A549 (cell line): ENCODE measurements around the gene PRR32. TPM values are rescaled to one million over a fixed set of nuclear protein-coding genes. Genes with fewer than 3 reads are reported as not detected.
A peak's percentile ranks its signal among the peaks of the same experiment; 100 is the strongest.
"Not testable (repeated sequence)": the region's sequence is repeated elsewhere in the genome, so short reads cannot be mapped to it uniquely, and the experiment has no call there.

Experiments used
- ATAC-seq, 2 experiments: fragments of 200-7000 bp in 1 of 2; fragments of >200 bp in 1 of 2; cut with Nextera tagmentation in 1 of 2; cut with Tn5 transposase in 1 of 2; 3 replicates each; pipeline versions ENCODE4 v1.8.0 to v1.9.1; 2018 to 2020; ENCODE audit warnings: mild to moderate bottlenecking in 1 of 2, moderate library complexity in 1 of 2
- CTCF ChIA-PET: fragments of 300-600 bp; sonication (Branson Sonifier 250); formaldehyde crosslinking; extraction: SDS; loops from one replicate; lab custom pipeline; 2021; ENCODE audit warnings: antibody characterized with exemption, inconsistent platforms; lab: Yijun Ruan, JAX
- POLR2A ChIA-PET: fragments of 350-600 bp; formaldehyde crosslinking; extraction: SDS; loops from one replicate; lab custom pipeline; 2021; ENCODE audit warnings: antibody characterized with exemption, inconsistent platforms; lab: Yijun Ruan, JAX
- DNase-seq, 2 experiments: peaks; one replicate each; pipeline versions ENCODE4 v3.0.0 to v3.0.0-alpha.2; 2011 to 2016; ENCODE audit warnings: low read depth in 1 of 2, low spot score in 1 of 2
- FAIRE-seq: peaks from 2 replicates; lab custom pipeline; 2011; peaks lifted over from hg19 to GRCh38; lab: Jason Lieb, UNC
- H3K27ac ChIP-seq, 2 experiments: fragments of >200 bp; sonication (Bioruptor Twin); formaldehyde crosslinking; 3 replicates each; pipeline ENCODE4 v1.5.1; 2016 to 2017
- H3K4me1 ChIP-seq: fragments of >200 bp; sonication (Bioruptor Twin); formaldehyde crosslinking; 3 replicates; pipeline ENCODE4 v1.6.1; 2016
- H3K4me2 ChIP-seq: fragments of >200 bp; sonication (Bioruptor Twin); formaldehyde crosslinking; 3 replicates; pipeline ENCODE4 v1.6.1; 2016
- H3K4me3 ChIP-seq: fragments of >200 bp; sonication (Bioruptor Twin); formaldehyde crosslinking; 3 replicates; pipeline ENCODE4 v1.5.1; 2016
- H3K9me3 ChIP-seq: fragments of >200 bp; sonication (Bioruptor Twin); formaldehyde crosslinking; 3 replicates; pipeline ENCODE4 v1.6.1; 2016
- CBX2 ChIP-seq: fragments of 200-600 bp; sonication (generic); IDR thresholded peaks from 2 replicates; pipeline ENCODE4 v1.6.1; 2016; ENCODE audit warnings: low read depth, mild to moderate bottlenecking, borderline replicate concordance
- EP300 ChIP-seq, 2 experiments: fragments of >200 bp; sonication (Bioruptor Twin); formaldehyde crosslinking; IDR thresholded peaks; 2 replicates in 1 of 2; 3 replicates in 1 of 2; pipeline ENCODE4 v1.6.1; 2016 to 2017
- FOSL2 ChIP-seq, 2 experiments: fragments of 450-650 bp in 1 of 2; fragments of >200 bp in 1 of 2; sonication (Bioruptor Twin) in 1 of 2; formaldehyde crosslinking; IDR thresholded peaks; 2 replicates each; pipeline versions ENCODE4 v1.5.0 to v1.6.1; 2016 to 2020; ENCODE audit warnings: mild to moderate bottlenecking in 1 of 2, moderate library complexity in 1 of 2
- HEYL ChIP-seq: fragments of 250-450 bp; sonication (Bioruptor Pico); IDR thresholded peaks from 2 replicates; pipeline ENCODE4 v1.8.0; 2021; ENCODE audit warnings: mild to moderate bottlenecking, moderate library complexity
- KDM1A ChIP-seq: fragments of 200-600 bp; sonication (generic); IDR thresholded peaks from 2 replicates; pipeline ENCODE4 v1.6.1; 2016; ENCODE audit warnings: low read depth, mild to moderate bottlenecking
- MAFK ChIP-seq: fragments of 450-650 bp; IDR thresholded peaks from 2 replicates; pipeline ENCODE4 v1.6.1; 2014; ENCODE audit not compliant: partially characterized antibody
- MAZ ChIP-seq: fragments of 150-350 bp; IDR thresholded peaks from 2 replicates; pipeline ENCODE4 v1.6.1; 2014; ENCODE audit warnings: antibody characterized with exemption, low read depth, low read length, borderline replicate concordance
- MYC ChIP-seq: IDR thresholded peaks from 2 replicates; pipeline ENCODE4 v1.6.1; 2012; ENCODE audit warnings: mild to moderate bottlenecking, inconsistent platforms, low read length, improper control_type of control experiment, borderline replicate concordance
- POLR2AphosphoS2 ChIP-seq: conservative IDR thresholded peaks from 2 replicates; pipeline ENCODE4 v1.6.1; 2012; ENCODE audit warnings: low read length, improper control_type of control experiment, inconsistent platforms
- RARB ChIP-seq: fragments of 250-450 bp; sonication (Bioruptor Pico); IDR thresholded peaks from 2 replicates; pipeline ENCODE4 v1.8.0; 2021; ENCODE audit warnings: mild to moderate bottlenecking, moderate library complexity
- RCOR1 ChIP-seq: fragments of 150-350 bp; IDR thresholded peaks from 2 replicates; pipeline ENCODE4 v1.6.1; 2014; ENCODE audit warnings: antibody characterized with exemption, low read length, low read depth
- RNF2 ChIP-seq: fragments of 200-600 bp; sonication (generic); IDR thresholded peaks from 2 replicates; pipeline ENCODE4 v1.6.1; 2016; ENCODE audit warnings: low read depth, mild to moderate bottlenecking, antibody characterized with exemption, moderate library complexity, borderline replicate concordance
- SMC3 ChIP-seq: fragments of >200 bp; sonication (Bioruptor Twin); formaldehyde crosslinking; IDR thresholded peaks from 3 replicates; pipeline ENCODE4 v1.6.1; 2018; ENCODE audit warnings: inconsistent platforms
- ZSCAN20 ChIP-seq: fragments of 250-450 bp; sonication (Bioruptor Pico); IDR thresholded peaks from 2 replicates; pipeline ENCODE4 v1.8.0; 2022; ENCODE audit warnings: mild to moderate bottlenecking, moderate library complexity
- WGBS: methylation state at CpG from one replicate; pipeline ENCODE4 v1.1.6; 2017; ENCODE audit errors: missing lambda C conversion rate; 5-methylcytosine and 5-hydroxymethylcytosine counted together
- polyA plus RNA-seq, 4 experiments: library from polyadenylated mRNA; depleted of rRNA in 3 of 4; stranded (reverse); fragments of >200 nt; fragmentation: RNase III in 1 of 4; extraction: RNeasy Plus Mini Kit Qiagen cat#74134 plus additional on column Dnase treatment in 1 of 4; gene quantifications; 2 replicates in 3 of 4; 3 replicates in 1 of 4; pipeline ENCODE4 v1.2.3, GENCODE V29; 2011 to 2017
- TF ChIP-seq, protein P1 (sequence below): IDR thresholded peaks from 2 replicates; pipeline ENCODE4 v1.6.1; 2012
- TF ChIP-seq, protein P2 (sequence below): fragments of 450-650 bp; IDR thresholded peaks from 2 replicates; pipeline ENCODE4 v1.6.1; 2014; ENCODE audit warnings: antibody characterized with exemption

PRR32 gene
- polyA plus RNA-seq, 2 of the 4 experiments (the other 2 are of a cell fraction) = not detected

DNA sequence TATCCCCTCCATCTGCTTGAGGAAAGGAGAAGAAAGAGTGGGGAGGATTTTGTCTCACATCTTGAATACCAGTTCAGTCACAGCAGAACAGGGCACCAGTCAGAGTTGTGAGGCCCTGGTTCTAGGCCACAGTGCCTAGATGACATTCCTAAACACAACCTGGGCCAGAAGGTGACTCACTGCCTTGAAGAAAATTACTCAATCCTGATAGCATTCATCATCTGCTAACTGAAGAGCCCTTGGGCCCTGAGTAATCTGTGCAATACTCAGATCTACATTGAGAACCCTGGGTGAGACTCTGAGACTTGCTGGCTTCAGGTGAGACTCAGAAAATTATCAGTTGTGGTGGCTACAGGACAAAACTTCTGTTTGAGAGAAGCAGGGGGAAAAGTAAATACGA is 20.5 kb upstream of the PRR32 start:
- no peak overlapping the region for H3K4me3 ChIP-seq
- no peaks in the 10 kb centered on the region for H3K4me1 ChIP-seq
- no peak for TF ChIP-seq CBX2
- TF ChIP-seq RNF2 = no peak
- TF ChIP-seq RCOR1 = no peak
- no peaks in the 10 kb centered on the region for H3K9me3 ChIP-seq
- DNase-seq (no peak), FAIRE-seq (no peak), ATAC-seq (no peak)
- CTCF ChIA-PET = no interaction called here
- WGBS = 0% methylated on average over 1 of the region's 1 CpG
- POLR2A ChIA-PET = no interaction called here
- no peak overlapping the region for H3K4me2 ChIP-seq
- no peak overlapping the region for H3K27ac ChIP-seq

DNA sequence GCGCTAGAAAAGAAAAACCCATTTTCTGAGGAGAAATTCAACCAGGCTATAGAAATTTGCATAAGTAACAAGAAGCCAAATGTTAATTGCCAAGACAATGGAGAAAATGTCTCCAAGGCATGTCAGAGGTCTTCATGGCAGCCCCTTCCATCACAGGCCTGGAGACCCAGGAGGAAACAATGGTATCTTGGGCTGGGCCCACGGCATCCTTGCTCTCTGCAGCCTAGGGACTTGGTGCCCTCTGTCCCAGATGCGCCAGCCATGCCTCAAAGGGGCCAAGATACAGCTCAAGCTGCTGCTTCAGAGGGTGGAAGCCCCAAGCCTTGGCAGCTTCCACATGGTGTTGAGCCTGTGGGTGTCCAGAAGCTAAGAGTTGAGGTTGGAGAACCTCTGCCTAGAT is 12.7 kb upstream of the PRR32 start:
- H3K4me1 ChIP-seq, CTCF ChIA-PET, H3K4me3 ChIP-seq, POLR2A ChIA-PET, FAIRE-seq, H3K9me3 ChIP-seq, H3K4me2 ChIP-seq, ATAC-seq, H3K27ac ChIP-seq, DNase-seq: not testable (repeated sequence)
- WGBS = 37% methylated on average over 2 of the region's 3 CpGs

DNA sequence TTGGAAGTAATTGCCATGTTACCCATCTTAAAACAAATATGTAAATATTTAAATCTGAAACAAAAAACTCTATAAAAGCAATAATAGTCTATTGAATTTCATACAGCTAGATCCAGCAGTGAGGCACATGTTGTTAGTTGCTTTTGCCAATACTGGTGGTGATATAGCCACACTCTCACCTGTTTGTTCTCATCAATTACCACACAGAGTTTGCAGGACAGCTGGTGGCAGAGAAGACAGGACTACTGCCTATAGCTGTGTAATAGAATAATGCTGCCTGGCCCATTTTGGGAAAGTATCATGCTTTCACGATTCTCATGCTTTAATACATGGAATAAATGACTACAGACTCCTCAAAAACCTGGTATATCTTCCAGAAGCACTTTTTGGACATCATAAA is 3.7 kb upstream of the PRR32 start:
- H3K4me3 ChIP-seq = no peak overlapping the region
- DNase-seq = no peak
- peak; percentile 84 for FAIRE-seq
- no peak overlapping the region for H3K27ac ChIP-seq
- TF ChIP-seq MYC (no peak), MAZ (no peak), ZSCAN20 (CRISPR knock-in tag) (no peak), HEYL (CRISPR knock-in tag) (no peak)
- H3K4me2 ChIP-seq = no peak overlapping the region
- POLR2A ChIA-PET = no interaction called here
- ATAC-seq = no peak
- CTCF ChIA-PET = no interaction called here
- no peaks in the 10 kb centered on the region for H3K9me3 ChIP-seq
- no peaks in the 10 kb centered on the region for H3K4me1 ChIP-seq
- 0% methylated on average over 1 of the region's 1 CpG for WGBS

DNA sequence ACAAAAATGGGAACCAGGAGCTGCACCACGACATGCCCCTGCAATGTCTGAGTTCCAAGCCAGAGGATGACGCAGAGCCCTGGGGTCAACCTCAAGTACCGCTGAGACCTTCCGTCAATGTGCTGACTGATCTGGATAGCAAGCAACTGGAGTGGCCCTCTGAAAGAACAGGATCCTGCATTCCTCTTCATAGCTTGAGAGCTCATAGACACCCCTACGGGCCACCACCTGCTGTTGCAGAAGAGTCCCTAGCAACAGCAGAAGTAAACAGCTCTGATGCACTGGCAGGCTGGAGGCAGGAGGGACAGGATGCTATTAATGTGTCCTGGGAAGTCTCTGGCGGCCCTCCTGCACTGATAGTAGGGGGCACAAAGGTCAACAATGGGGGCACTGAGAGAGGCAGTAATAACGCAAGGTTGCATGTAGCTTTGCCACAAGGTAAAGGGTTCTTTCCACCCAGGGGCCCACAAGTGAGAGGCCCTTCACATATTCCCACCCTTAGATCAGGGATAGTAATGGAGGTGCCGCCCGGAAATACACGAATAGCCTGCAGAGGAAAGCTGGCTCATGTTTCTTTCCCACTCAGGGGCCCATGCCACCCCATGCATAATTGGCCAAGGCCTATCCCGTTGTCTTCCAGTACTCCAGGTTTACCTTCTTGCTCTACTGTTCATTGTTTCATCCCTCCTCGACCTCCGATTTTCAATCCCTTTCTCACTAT is 1.3 kb downstream of the PRR32 start:
- DNase-seq (no peak), FAIRE-seq (no peak), ATAC-seq (no peak)
- WGBS = 19% methylated on average over 10 of the region's 13 CpGs
- Histone ChIP-seq H3K27ac (no peak overlapping the region), H3K4me3 (no peak overlapping the region), H3K4me2 (no peak overlapping the region), H3K4me1 (no peaks in the 10 kb centered on the region), H3K9me3 (no peaks in the 10 kb centered on the region)
- ChIA-PET CTCF (no interaction called here), POLR2A (no interaction called here)
- TF ChIP-seq RARB (CRISPR knock-in tag) = no peak
- no peak for TF ChIP-seq KDM1A

DNA sequence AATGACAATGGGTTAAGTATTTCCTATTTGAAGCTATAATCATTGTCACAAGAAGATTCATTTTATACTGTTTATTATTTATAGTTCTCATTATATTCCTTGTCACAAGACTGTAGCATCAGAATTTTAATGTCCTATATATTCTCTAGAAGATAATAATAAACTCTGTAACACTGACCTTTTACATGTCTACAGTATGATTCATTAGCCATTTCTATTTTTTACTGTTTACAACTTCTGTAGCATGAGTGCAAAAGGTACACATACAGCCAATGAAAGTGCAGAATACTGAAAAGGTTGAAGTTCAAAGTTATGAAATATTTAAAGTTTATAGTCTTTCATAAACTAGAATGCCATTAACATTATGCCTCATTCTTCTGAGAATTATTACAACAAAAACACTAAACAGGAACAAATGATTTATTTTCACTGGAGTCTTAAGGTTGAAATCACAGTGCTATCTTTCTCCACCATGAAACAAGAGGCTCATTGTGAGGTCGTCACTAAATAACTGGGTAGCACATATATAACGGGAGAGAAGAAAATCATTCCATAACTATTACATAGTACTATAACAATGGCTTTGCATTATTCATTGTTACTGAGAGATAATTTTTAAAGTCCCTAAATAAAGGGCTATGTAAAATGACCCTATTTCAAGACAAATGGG is 4.9 kb downstream of the PRR32 start:
- POLR2A ChIA-PET = no interaction called here
- no peak overlapping the region for H3K4me3 ChIP-seq
- H3K4me2 ChIP-seq = no peak overlapping the region
- ATAC-seq (no peak), DNase-seq (no peak), FAIRE-seq (peak; percentile 51)
- CTCF ChIA-PET = no interaction called here
- H3K4me1 ChIP-seq = no peaks in the 10 kb centered on the region
- TF ChIP-seq POLR2AphosphoS2 (no peak), SMC3 (no peak), FOSL2 (IDR thresholded peaks at IDR 0.05) (no peak), FOSL2 (CRISPR knock-in tag; IDR thresholded peaks at IDR 0.05) (no peak), EP300 (IDR thresholded peaks at IDR 0.05) (no peak), MAFK (no peak)
- TF ChIP-seq, protein P1, sequence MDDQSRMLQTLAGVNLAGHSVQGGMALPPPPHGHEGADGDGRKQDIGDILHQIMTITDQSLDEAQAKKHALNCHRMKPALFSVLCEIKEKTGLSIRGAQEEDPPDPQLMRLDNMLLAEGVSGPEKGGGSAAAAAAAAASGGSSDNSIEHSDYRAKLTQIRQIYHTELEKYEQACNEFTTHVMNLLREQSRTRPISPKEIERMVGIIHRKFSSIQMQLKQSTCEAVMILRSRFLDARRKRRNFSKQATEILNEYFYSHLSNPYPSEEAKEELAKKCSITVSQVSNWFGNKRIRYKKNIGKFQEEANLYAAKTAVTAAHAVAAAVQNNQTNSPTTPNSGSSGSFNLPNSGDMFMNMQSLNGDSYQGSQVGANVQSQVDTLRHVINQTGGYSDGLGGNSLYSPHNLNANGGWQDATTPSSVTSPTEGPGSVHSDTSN = no peak
- TF ChIP-seq, protein P2, sequence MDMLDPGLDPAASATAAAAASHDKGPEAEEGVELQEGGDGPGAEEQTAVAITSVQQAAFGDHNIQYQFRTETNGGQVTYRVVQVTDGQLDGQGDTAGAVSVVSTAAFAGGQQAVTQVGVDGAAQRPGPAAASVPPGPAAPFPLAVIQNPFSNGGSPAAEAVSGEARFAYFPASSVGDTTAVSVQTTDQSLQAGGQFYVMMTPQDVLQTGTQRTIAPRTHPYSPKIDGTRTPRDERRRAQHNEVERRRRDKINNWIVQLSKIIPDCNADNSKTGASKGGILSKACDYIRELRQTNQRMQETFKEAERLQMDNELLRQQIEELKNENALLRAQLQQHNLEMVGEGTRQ = no peak
- no peaks in the 10 kb centered on the region for H3K9me3 ChIP-seq
- WGBS = 0% methylated on average over 2 of the region's 2 CpGs
- no peak overlapping the region for H3K27ac ChIP-seq
